ENCODE results near the gene TMEM184B. TPM values are rescaled to one million over a fixed set of nuclear protein-coding genes. Genes with fewer than 3 reads are reported as not detected.
A peak's percentile ranks its signal among the peaks of the same experiment; 100 is the strongest.

The TMEM184B gene
- total and polyA plus RNA-seq, 12 donors: 20.8 to 51.6 (median 42.3) TPM

DNA sequence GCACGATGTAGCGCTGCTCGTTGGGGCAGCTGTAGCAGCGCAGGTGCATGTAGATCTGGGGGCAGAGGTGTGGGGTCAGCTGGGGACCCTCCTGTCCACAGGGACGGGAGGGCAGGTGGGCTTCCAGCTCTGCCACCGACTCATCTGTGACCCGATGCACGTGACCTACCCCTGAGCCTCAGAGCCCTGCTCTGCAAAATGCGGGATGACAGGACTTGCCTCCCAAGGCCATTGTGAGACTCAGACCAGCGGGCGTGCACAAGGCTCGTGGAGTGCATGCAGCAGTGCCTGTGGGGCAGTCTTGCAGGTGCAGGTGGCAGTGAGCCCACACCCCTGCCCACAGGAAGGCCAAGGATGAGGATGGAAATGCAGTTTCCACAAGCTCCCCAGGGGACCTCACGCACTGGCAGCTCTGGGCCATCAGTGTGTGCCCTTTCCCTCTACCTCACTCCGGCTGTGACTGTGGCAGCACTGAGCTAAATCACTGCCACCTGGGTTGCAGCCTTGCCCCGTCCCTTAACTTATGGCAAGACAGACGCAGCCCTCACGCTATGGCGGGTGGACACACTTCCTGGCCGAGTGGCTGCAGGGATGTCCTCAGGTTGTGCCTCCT lies 26.7 kb downstream of the TMEM184B start:
- Histone ChIP-seq H3K4me3 (no peak overlapping the region), H3K4me1 (peaks cover 7 to 68% (median 43%) of the 10 kb centered on the region in 9 donors), H3K27ac (peak overlapping the region in 8 of 10 donors; percentile 32 to 77 (median 62)), H3K9me3 (peaks cover 0 to 7% (median 0%) of the 10 kb centered on the region in 11 donors), H3K36me3 (peaks cover 0 to 62% (median 23%) of the 10 kb centered on the region in 9 donors), H3K27me3 (no peaks in the 10 kb centered on the region)
- no peak for TF ChIP-seq CTCF (IDR thresholded peaks at IDR 0.05)
- ATAC-seq: peak in 3 of 8 donors; percentile 3 to 6 (median 4)
- DNase-seq: no peak
- 79 to 82% methylated on average over 19 of the region's 19 CpGs for whole genome bisulfite sequencing, 2 donors
- intact Hi-C loops (cut with DNase I): no loop called here

- H3K27me3 ChIP-seq: no peaks in the 10 kb centered on the region
- 74 to 88% methylated on average over 4 of the region's 4 CpGs for WGBS, 2 donors
- H3K9me3 ChIP-seq: peaks cover 0 to under 1% (median 0%) of the 10 kb centered on the region in 11 donors
- H3K36me3 ChIP-seq: peaks cover 0 to 74% (median 23%) of the 10 kb centered on the region in 9 donors
- peaks cover 5 to 72% (median 40%) of the 10 kb centered on the region in 9 donors for H3K4me1 ChIP-seq
- TF ChIP-seq CTCF (IDR thresholded peaks at IDR 0.05): no peak
- peak overlapping the region in 3 of 10 donors; percentile 22 to 60 (median 46) for H3K27ac ChIP-seq
- intact Hi-C loops (cut with DNase I): no loop called here
- H3K4me3 ChIP-seq: no peak overlapping the region
- ATAC-seq (no peak), DNase-seq (no peak)
These were observed 28.7 kb downstream of the TMEM184B start for GRCh38 chr22:38244106-38244505.

DNA sequence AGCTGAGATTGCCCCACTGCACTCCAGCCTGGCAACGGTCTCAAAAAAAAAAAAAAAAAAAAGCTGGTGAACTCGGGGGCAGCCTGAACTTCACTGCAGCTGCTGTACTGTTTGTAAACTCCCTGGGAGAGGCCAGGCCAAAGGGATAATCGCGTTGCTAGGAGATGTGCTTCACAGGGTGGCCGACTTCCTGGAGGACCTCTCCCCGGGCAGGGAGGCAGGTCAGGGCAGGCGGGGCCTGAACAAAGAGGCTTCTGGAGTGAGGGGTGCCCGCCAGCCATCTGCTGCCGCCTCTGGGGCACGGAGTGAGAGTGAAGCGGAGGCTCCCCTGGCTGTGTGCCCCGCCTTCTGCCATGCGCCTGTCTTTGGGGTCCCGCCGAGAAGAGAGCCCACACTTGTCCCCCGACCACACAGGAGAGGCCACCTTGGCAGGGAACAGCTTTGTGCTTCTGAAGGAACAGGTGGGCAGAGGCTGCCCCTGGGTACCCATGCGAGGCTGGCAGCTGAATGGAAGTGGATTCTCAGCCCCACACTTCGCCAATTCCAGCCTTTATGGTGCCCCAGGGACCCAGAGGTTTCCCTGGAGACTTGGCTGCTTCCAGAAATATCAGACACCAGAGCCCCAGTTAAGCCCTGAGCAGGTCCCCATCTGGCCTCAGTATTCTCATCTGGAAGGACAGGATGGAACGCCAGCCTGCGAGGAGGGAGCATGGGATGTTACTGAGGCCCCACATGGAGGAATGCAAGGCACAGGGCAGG lies 29.6 kb downstream of the TMEM184B start:
- peak; percentile 5 to 74 (median 45) for ATAC-seq

More for the DNA sequence above, 29.6 kb downstream of the TMEM184B start:
- no peak overlapping the region for H3K4me3 ChIP-seq
- peaks cover 0 to 74% (median 23%) of the 10 kb centered on the region in 9 donors for H3K36me3 ChIP-seq
- H3K27ac ChIP-seq: peak overlapping the region in 9 of 10 donors; percentile 31 to 71 (median 52)
- no peaks in the 10 kb centered on the region for H3K27me3 ChIP-seq
- DNase-seq: no peak
- no peaks in the 10 kb centered on the region for H3K9me3 ChIP-seq
- WGBS, 2 donors: 63 to 65% methylated on average over 20 of the region's 20 CpGs
- peaks cover 9 to 80% (median 49%) of the 10 kb centered on the region in 9 donors for H3K4me1 ChIP-seq
- intact Hi-C loops (cut with DNase I): no loop called here
- no peak for TF ChIP-seq CTCF (IDR thresholded peaks at IDR 0.05)
